Astrocyte of the cerebellum (primary cell): Measurements from ENCODE around the gene THRA.

ENCODE experiments used
- DNase-seq: peaks from one replicate; pipeline ENCODE4 v3.0.0-alpha.2; 2011; ENCODE audit warnings: low read depth
- H3K4me3 ChIP-seq: 2 replicates; pipeline ENCODE4 v1.5.1; 2011; ENCODE audit warnings: mild to moderate bottlenecking, low read depth, low read length, moderate library complexity
- CTCF ChIP-seq: IDR thresholded peaks from 2 replicates; pipeline ENCODE4 v1.5.1; 2012; ENCODE audit warnings: low read length, low read depth, moderate library complexity, mild to moderate bottlenecking; ENCODE audit errors: missing control alignments
- in situ Hi-C: cut with HindIII; loops from 2 replicates; pipeline ENCODE4 v1.10.0; 2017; ENCODE audit warnings: low sequenced_read_pairs

The THRA gene

GRCh38 chr17:40097087-40097486 lies 34.3 kb downstream of the THRA start:
- H3K4me3 ChIP-seq: no peak overlapping the region
- TF ChIP-seq CTCF: no peak
- no peak for DNase-seq
- in situ Hi-C loops: no loop called here

GRCh38 chr17:40097931-40098845 lies 35.4 kb downstream of the THRA start:
- DNase-seq: no peak
- in situ Hi-C loops: no loop called here
- TF ChIP-seq CTCF: no peak
- H3K4me3 ChIP-seq: peak overlapping the region; percentile 58

- in situ Hi-C loops: no loop called here
- H3K4me3 ChIP-seq: peak overlapping the region; percentile 58
- peak; percentile 83 for DNase-seq
- TF ChIP-seq CTCF: no peak
Observed at GRCh38 chr17:40098846-40099618, 36.3 kb downstream of the THRA start.

- no peak for TF ChIP-seq CTCF
- no peak for DNase-seq
- peak overlapping the region; percentile 58 for H3K4me3 ChIP-seq
- in situ Hi-C loops: loop anchor here (5.0 kb wide), 1 partner anchor 92 kb away; no protein-coding TSS in a partner anchor
Observed at GRCh38 chr17:40099619-40100418, 37.1 kb downstream of the THRA start.

GRCh38 chr17:40100419-40100668 lies 37.6 kb downstream of the THRA start, which contains the start of gene NR1D1:
NR1D1 (minus strand) TSS chr17:40100589; CDS start chr17:40100094, 495 bp downstream.
- peak within 1 kb of the TSS; percentile 58 for H3K4me3 ChIP-seq
- no peak for TF ChIP-seq CTCF
- in situ Hi-C loops: loop anchor here (5.0 kb wide), 1 partner anchor 92 kb away; no protein-coding TSS in a partner anchor
- DNase-seq: no peak

- in situ Hi-C loops: loop anchor here (5.0 kb wide), 1 partner anchor 91 kb away; no protein-coding TSS in a partner anchor
- peak; percentile 91 for DNase-seq
- peak overlapping the region; percentile 58 for H3K4me3 ChIP-seq
- no peak for TF ChIP-seq CTCF
Observed at GRCh38 chr17:40100669-40101366, 38.1 kb downstream of the THRA start.
